Calu3 (cell line): Measurements from ENCODE around the gene FAM90A26. TPM values are rescaled to one million over a fixed set of nuclear protein-coding genes. Genes with fewer than 3 reads are reported as not detected.
"Not testable (repeated sequence)": the region's sequence is repeated elsewhere in the genome, so short reads cannot be mapped to it uniquely, and the experiment has no call there.

Experiments
- BruUV-seq: library from RNA; stranded (reverse); fragments of 400-500 nt; replicated peaks from 2 replicates; lab custom pipeline; 2021; lab: Mats Ljungman, UMichigan
- CTCF ChIA-PET: fragments of 300-600 bp; sonication (Branson Sonifier 250); formaldehyde crosslinking; loops from one replicate; lab custom pipeline; 2022; ENCODE audit warnings: antibody characterized with exemption; lab: Charles Lee
- DNase-seq: peaks from one replicate; pipeline ENCODE4 v3.0.0; 2022
- H3K27ac Mint-ChIP-seq: one replicate; pipeline ENCODE4 v1.8.0; 2022; ENCODE audit warnings: mixed read lengths; ENCODE audit not compliant: unreplicated experiment
- H3K27me3 Mint-ChIP-seq: one replicate; pipeline ENCODE4 v1.8.0; 2022; ENCODE audit warnings: mixed read lengths; ENCODE audit not compliant: unreplicated experiment
- H3K36me3 Mint-ChIP-seq: one replicate; pipeline ENCODE4 v1.8.0; 2022; ENCODE audit warnings: mild to moderate bottlenecking, moderate library complexity, mixed read lengths; ENCODE audit not compliant: insufficient read depth, unreplicated experiment
- H3K4me1 Mint-ChIP-seq: one replicate; pipeline ENCODE4 v1.8.0; 2022; ENCODE audit warnings: mild to moderate bottlenecking, low read depth, mixed read lengths; ENCODE audit not compliant: unreplicated experiment
- H3K4me3 Mint-ChIP-seq: one replicate; pipeline ENCODE4 v1.8.0; 2022; ENCODE audit warnings: mild to moderate bottlenecking, low read depth, moderate library complexity, mixed read lengths; ENCODE audit not compliant: unreplicated experiment
- H3K9me3 Mint-ChIP-seq: one replicate; pipeline ENCODE4 v1.8.0; 2022; ENCODE audit warnings: low read depth, mixed read lengths; ENCODE audit not compliant: unreplicated experiment
- CTCF ChIP-seq: fragments of 200-600 bp; IDR thresholded peaks from one replicate; pipeline ENCODE4 v1.8.0; 2022; ENCODE audit warnings: antibody characterized with exemption; ENCODE audit not compliant: unreplicated experiment
- intact Hi-C: fragments of 100-400 bp; cut with micrococcal nuclease; formaldehyde crosslinking; loops from one replicate; pipeline ENCODE4 v1.10.0; 2022; ENCODE audit not compliant: unreplicated experiment
- total RNA-seq: library from RNA; stranded (reverse); gene quantifications from 2 replicates; pipeline ENCODE4 v1.2.3, GENCODE V29; 2022

The FAM90A26 gene
- total RNA-seq, 1 experiment from 2014 or later: not detected

GRCh38 chr4:9142786-9143185 lies 27.4 kb upstream of the FAM90A26 start:
- H3K36me3 Mint-ChIP-seq, H3K4me1 Mint-ChIP-seq, H3K9me3 Mint-ChIP-seq, CTCF ChIA-PET, H3K4me3 Mint-ChIP-seq, H3K27ac Mint-ChIP-seq, intact Hi-C loops, H3K27me3 Mint-ChIP-seq, BruUV-seq, DNase-seq: not testable (repeated sequence)

- no peak overlapping the region for H3K4me3 Mint-ChIP-seq
- intact Hi-C loops: no loop called here
- no peaks in the 10 kb centered on the region for H3K4me1 Mint-ChIP-seq
Observed at GRCh38 chr4:9143421-9144080, 26.7 kb upstream of the FAM90A26 start.

GRCh38 chr4:9146967-9147366 lies 23.2 kb upstream of the FAM90A26 start:
- BruUV-seq: no TSS peak
- H3K4me3 Mint-ChIP-seq: no peak overlapping the region
- TF ChIP-seq CTCF: no peak
- no peak for DNase-seq
- no peaks in the 10 kb centered on the region for H3K9me3 Mint-ChIP-seq
- H3K4me1 Mint-ChIP-seq: no peaks in the 10 kb centered on the region
- intact Hi-C loops: no loop called here
- CTCF ChIA-PET: no interaction called here
- no peaks in the 10 kb centered on the region for H3K36me3 Mint-ChIP-seq
- no peaks in the 10 kb centered on the region for H3K27me3 Mint-ChIP-seq
- H3K27ac Mint-ChIP-seq: no peak overlapping the region

More at GRCh38 chr4:9143421-9144080, 26.7 kb upstream of the FAM90A26 start:
- H3K27me3 Mint-ChIP-seq: no peaks in the 10 kb centered on the region
- no peaks in the 10 kb centered on the region for H3K36me3 Mint-ChIP-seq
- CTCF ChIA-PET: no interaction called here
- no peak overlapping the region for H3K27ac Mint-ChIP-seq
- no TSS peak for BruUV-seq
- DNase-seq: no peak
- no peak for TF ChIP-seq CTCF
- no peaks in the 10 kb centered on the region for H3K9me3 Mint-ChIP-seq

- H3K27ac Mint-ChIP-seq, H3K36me3 Mint-ChIP-seq, CTCF ChIA-PET, DNase-seq, H3K27me3 Mint-ChIP-seq, H3K4me3 Mint-ChIP-seq, H3K9me3 Mint-ChIP-seq, BruUV-seq, H3K4me1 Mint-ChIP-seq, intact Hi-C loops: not testable (repeated sequence)
Observed at GRCh38 chr4:9147368-9147767, 22.8 kb upstream of the FAM90A26 start.

DNA sequence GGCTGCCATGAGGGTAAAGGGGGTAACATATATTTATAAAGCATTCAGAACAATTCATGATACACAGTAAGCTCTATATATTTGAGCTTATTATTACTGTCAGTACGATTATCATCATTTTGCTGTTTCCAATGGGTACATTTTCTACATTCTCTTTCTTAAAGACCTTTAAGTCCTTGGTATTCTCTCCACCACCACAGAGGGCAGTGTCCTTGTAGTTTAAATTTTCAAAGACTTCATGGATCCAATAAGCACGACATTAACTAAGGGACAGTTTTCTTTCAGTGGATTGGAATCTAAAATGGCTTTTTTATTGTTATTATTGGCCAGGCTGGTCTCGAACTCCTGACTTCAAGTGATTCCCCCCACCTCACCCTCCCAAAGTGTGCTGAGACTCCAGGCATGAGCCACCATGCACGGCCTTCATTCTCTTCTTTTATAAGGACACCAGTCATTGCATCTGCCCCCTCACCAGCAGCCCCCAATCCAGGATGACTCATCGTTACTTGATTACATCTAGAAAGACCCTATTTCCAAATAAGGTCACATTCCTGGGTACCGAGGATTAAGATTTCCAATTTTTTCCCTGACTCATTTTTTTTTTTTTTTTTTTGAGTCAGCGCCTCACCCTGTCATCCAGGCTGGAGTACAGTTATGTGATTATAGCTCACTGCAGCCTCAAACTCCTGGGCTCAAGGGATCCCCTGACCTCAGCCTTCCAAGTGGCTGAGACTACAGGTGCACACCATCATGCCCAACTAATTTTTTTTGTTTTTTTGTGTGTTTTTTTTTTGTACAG lies 21.4 kb upstream of the FAM90A26 start:
- CTCF ChIA-PET: not testable (repeated sequence)

DNA sequence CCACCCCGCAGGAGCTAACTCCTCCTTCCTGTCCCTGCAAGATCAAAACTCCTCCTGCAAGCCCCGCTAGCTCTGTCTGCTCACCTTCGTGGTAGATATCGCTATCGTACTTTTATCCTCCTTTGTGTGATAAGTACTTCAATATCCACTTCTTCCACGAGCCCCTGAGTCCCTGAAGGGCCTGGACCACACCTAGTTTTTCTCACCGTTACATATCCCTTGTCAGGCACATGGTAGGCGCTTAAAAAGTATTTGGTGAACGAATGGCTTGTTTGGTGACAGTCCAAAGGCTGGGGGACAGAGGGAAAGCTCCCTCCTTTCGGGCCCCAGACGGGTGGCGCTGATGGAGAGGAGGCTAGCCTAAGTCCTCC lies 18.4 kb upstream of the FAM90A26 start:
- intact Hi-C loops, H3K9me3 Mint-ChIP-seq, CTCF ChIA-PET, H3K27ac Mint-ChIP-seq, BruUV-seq, H3K4me1 Mint-ChIP-seq, H3K27me3 Mint-ChIP-seq, DNase-seq: not testable (repeated sequence)
- H3K4me3 Mint-ChIP-seq: peak overlapping the region; percentile 63
- peaks cover 11% of the 10 kb centered on the region for H3K36me3 Mint-ChIP-seq

More for the DNA sequence above, 21.4 kb upstream of the FAM90A26 start:
- H3K27ac Mint-ChIP-seq, H3K27me3 Mint-ChIP-seq, DNase-seq, H3K4me3 Mint-ChIP-seq, intact Hi-C loops, H3K9me3 Mint-ChIP-seq, BruUV-seq, H3K4me1 Mint-ChIP-seq: not testable (repeated sequence)
- H3K36me3 Mint-ChIP-seq: peaks cover 11% of the 10 kb centered on the region

- intact Hi-C loops, H3K4me1 Mint-ChIP-seq, CTCF ChIA-PET, H3K9me3 Mint-ChIP-seq, H3K27me3 Mint-ChIP-seq, BruUV-seq: not testable (repeated sequence)
- peak overlapping the region; percentile 63 for H3K4me3 Mint-ChIP-seq
- peak; percentile 93 for DNase-seq
- H3K27ac Mint-ChIP-seq: peak overlapping the region; percentile 71
- H3K36me3 Mint-ChIP-seq: peaks cover 11% of the 10 kb centered on the region
Observed at GRCh38 chr4:9152180-9153007, 17.8 kb upstream of the FAM90A26 start.
